GM12874 (cell line): ENCODE results near the gene NLGN1.

ENCODE experiments used
- CTCF ChIP-seq: IDR thresholded peaks from 2 replicates; pipeline ENCODE4 v1.5.1; 2011; ENCODE audit warnings: low read depth, mild to moderate bottlenecking, control low read depth, low read length, moderate library complexity; ENCODE audit not compliant: insufficient read depth

NLGN1 gene

GRCh38 chr3:174229916-174230315, 832.4 kb downstream of the NLGN1 start:
- TF ChIP-seq CTCF, result no peak

- no peak for TF ChIP-seq CTCF
Observed at GRCh38 chr3:174232658-174233429, 835.3 kb downstream of the NLGN1 start.

- no peak for TF ChIP-seq CTCF
Observed at GRCh38 chr3:174233511-174233910, 836.0 kb downstream of the NLGN1 start.

- TF ChIP-seq CTCF, result no peak
Observed at GRCh38 chr3:174242311-174243041, 844.9 kb downstream of the NLGN1 start.

GRCh38 chr3:174243171-174243570, 845.6 kb downstream of the NLGN1 start:
- TF ChIP-seq CTCF, result no peak

- no peak for TF ChIP-seq CTCF
Observed at GRCh38 chr3:174247687-174248152, 850.2 kb downstream of the NLGN1 start.

GRCh38 chr3:174251681-174252080, 854.1 kb downstream of the NLGN1 start:
- no peak for TF ChIP-seq CTCF
